Stimulated activated naive CD8-positive, alpha-beta T cell treated with anti-CD3 and anti-CD28 coated beads, Interleukin-15, Interleukin-2, amounts not matched to agents 100 ng/mL and 50 ng/mL, for 24 hours (primary cell): ENCODE measurements around the gene TAF13.
"Not testable (repeated sequence)": the region's sequence is repeated elsewhere in the genome, so short reads cannot be mapped to it uniquely, and the experiment has no call there.

ENCODE experiments used
- H3K27ac Mint-ChIP-seq: one replicate; pipeline ENCODE4 v1.8.0; 2021; ENCODE audit warnings: mild to moderate bottlenecking, mixed read lengths
- H3K27me3 Mint-ChIP-seq: one replicate; pipeline ENCODE4 v1.8.0; 2021; ENCODE audit warnings: mixed read lengths
- H3K36me3 Mint-ChIP-seq: one replicate; pipeline ENCODE4 v1.8.0; 2021; ENCODE audit warnings: low read depth, mixed read lengths
- H3K4me1 Mint-ChIP-seq: one replicate; pipeline ENCODE4 v1.8.0; 2021; ENCODE audit warnings: low read depth, mixed read lengths
- H3K4me3 Mint-ChIP-seq: one replicate; pipeline ENCODE4 v1.8.0; 2021; ENCODE audit warnings: mild to moderate bottlenecking, mixed read lengths
- H3K9me3 Mint-ChIP-seq: one replicate; pipeline ENCODE4 v1.8.0; 2021; ENCODE audit warnings: mixed read lengths

Gene TAF13

DNA sequence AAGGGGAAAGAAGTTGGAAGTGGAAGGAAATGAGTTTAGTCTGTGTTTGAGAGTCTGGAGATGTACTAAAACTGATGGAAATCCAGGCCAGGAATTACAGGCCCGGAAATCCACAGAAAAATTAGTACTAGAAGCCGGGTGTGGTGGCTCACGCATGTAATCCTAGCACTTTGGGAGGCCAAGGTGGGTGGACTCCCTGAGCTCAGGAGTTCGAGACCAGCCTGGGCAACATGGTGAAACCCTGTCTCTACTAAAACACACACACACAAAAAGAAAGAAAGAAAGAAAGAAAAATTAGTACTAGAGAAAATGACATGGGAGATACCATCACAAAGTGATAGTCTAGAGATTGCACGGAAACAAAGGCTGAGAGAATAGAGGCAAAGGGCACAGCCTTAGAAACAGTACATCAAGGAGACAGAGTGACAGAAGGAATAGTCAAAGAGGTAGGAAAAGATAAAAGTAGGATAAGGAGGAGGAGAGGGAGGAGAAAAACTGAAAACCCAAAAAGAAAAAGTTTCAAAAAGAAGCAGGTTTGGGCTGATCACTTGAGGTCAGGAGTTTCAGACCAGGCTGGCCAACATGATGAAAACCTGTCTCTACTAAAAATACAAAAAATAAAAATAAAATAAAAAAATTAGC, 4.8 kb upstream of the TAF13 start:
- Mint-ChIP-seq H3K27me3 (no peaks in the 10 kb centered on the region), H3K27ac (no peak overlapping the region), H3K9me3 (no peaks in the 10 kb centered on the region), H3K36me3 (no peaks in the 10 kb centered on the region), H3K4me1 (peaks cover 10% of the 10 kb centered on the region), H3K4me3 (no peak overlapping the region)

DNA sequence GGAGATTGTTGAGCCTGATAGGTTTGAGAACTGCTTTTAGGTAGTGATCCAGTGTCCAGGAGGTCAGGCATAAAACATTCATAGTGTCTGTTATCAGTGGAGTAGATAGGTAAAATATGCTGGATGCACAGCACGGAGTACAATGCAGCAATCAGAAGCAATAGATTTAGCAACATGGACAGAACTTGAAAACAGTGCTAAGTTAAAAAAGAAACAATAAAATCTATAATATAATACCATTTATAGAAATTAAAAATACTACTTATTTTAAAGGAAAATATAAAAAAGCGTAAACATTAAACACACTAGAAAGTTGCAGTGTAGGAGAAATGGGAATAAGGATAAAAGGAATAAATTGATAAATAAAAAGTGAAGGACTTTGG, 3.4 kb upstream of the TAF13 start:
- Mint-ChIP-seq H3K9me3 (no peaks in the 10 kb centered on the region), H3K27ac (no peak overlapping the region), H3K36me3 (peaks cover 1% of the 10 kb centered on the region), H3K4me1 (peaks cover 21% of the 10 kb centered on the region), H3K27me3 (no peaks in the 10 kb centered on the region), H3K4me3 (no peak overlapping the region)

DNA sequence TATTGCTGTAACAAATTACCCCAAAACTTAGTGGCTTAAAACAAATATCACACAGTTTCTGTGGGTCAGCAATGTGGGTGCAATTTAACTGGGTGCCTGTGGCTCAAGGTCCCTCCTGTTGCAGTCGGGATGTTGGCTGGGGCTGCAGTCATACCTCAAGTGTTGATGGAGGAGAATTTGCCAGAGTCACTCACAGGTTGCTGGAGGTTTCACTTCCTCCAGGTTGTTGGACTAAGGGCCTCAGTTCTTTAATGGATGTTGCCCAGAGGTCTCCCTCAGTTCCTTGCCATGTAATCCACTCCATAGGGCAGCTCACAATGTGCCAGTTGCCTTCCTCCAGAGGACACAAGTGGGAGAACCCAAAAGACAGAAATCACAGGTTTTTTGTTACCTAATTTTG, 2.5 kb upstream of the TAF13 start:
- H3K4me3 Mint-ChIP-seq = no peak overlapping the region
- H3K4me1 Mint-ChIP-seq = peaks cover 25% of the 10 kb centered on the region
- H3K27me3 Mint-ChIP-seq = no peaks in the 10 kb centered on the region
- no peaks in the 10 kb centered on the region for H3K9me3 Mint-ChIP-seq
- H3K27ac Mint-ChIP-seq = no peak overlapping the region
- H3K36me3 Mint-ChIP-seq = peaks cover 3% of the 10 kb centered on the region

DNA sequence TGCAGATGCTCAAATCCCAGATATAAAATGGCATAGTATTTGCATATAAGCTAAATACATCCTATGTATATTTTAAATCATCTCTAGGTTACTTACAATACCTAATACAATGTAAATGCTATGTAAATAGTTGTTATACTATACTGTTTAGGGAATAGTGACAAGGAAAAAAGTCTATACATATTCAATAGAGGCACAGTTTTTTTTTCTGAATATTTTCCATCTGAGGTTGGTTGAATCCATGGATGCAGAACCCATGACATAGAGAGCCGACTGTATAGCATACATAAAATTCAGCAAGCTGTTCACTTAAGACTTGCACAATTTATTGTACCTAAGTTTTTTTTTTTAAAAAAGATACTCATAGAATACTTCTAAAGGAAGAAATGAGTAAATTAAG, 6.5 kb downstream of the TAF13 start:
- Mint-ChIP-seq H3K4me1 (peaks cover 4% of the 10 kb centered on the region), H3K36me3 (peaks cover 34% of the 10 kb centered on the region), H3K9me3 (no peaks in the 10 kb centered on the region), H3K27ac (no peak overlapping the region), H3K27me3 (no peaks in the 10 kb centered on the region), H3K4me3 (no peak overlapping the region)

DNA sequence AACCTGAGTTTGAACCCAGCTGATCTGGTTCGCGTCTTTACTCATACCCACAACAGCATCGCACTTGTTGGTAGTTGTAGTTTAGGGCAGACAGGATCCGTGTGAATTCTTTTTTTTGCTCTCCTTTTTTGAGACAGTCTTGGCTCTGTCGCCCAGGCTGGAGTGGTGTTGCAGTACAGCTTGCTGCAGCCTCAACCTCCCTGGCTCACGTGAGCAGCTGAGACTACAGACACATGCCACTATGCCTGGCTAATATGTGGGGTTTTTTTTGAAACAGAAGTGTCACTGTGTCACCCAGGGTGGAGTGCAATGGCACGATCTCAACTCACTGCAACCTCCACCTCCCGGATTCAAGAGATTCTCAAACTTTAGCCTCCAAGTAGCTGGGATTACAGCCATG, 7.9 kb downstream of the TAF13 start:
- H3K36me3 Mint-ChIP-seq = peaks cover 34% of the 10 kb centered on the region
- no peak overlapping the region for H3K27ac Mint-ChIP-seq
- H3K27me3 Mint-ChIP-seq = no peaks in the 10 kb centered on the region
- no peak overlapping the region for H3K4me3 Mint-ChIP-seq
- no peaks in the 10 kb centered on the region for H3K9me3 Mint-ChIP-seq
- no peaks in the 10 kb centered on the region for H3K4me1 Mint-ChIP-seq

DNA sequence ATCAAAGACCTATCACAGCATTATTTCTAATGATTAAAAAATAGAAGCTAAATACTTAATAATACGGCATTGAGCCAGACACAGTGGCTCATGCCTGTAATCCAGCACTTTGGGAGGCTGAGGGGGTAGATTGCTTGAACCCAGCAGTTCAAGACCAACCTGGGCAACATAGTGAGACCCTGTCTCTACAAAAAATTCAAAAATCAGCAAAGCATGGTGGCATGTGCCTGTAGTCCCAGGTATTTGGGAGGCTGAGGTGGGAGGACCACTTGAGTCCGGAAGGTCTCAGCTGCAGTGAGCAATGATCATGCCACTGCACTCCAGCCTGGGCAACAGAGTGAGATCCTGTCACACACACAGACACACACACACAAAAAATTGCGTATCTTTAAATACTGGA, 10.7 kb downstream of the TAF13 start:
- H3K9me3 Mint-ChIP-seq = no peaks in the 10 kb centered on the region
- no peak overlapping the region for H3K4me3 Mint-ChIP-seq
- no peaks in the 10 kb centered on the region for H3K27me3 Mint-ChIP-seq
- no peaks in the 10 kb centered on the region for H3K4me1 Mint-ChIP-seq
- peaks cover 25% of the 10 kb centered on the region for H3K36me3 Mint-ChIP-seq
- H3K27ac Mint-ChIP-seq = no peak overlapping the region

DNA sequence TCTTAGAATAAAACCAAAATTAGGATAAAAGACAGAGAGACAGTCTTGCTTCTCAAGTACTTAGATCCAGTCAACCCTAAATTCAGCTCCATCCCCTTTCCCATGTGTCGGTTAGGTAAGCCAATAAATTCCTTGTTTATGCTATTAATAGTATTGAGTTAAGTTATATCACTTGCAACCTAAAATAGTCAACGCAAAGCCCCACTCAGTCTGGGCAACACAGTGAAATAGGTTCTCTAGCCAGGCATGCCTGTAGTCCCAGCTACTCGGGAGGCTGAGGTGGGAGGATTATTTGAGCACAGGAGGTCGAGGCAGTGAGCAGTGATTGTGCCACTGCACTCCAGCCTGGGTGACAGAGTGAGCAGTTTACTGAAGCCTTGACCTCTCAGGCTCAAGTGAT, 14.6 kb downstream of the TAF13 start:
- Mint-ChIP-seq H3K4me3 (no peak overlapping the region), H3K27ac (no peak overlapping the region), H3K36me3 (peaks cover 15% of the 10 kb centered on the region), H3K27me3 (no peaks in the 10 kb centered on the region), H3K4me1 (no peaks in the 10 kb centered on the region), H3K9me3 (no peaks in the 10 kb centered on the region)

DNA sequence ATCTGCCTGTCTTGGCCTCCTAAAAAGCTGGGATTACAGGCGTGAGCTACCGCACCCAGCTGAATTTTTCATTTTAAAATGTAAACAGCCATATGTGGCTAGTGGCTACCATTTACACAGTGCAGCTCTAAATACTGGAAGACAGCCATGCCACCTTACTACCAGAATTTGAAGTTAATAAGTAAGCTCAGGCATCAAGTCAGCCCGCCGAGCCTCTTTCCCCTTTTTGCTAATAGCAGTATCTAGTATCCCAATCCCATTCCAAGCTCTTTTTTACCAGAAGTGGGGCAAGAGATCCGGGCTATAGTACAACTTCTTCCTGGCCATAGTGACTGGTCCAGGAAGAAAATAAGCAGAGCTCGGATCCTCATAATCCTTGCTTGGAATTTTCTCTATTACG, 15.1 kb downstream of the TAF13 start:
- H3K27me3 Mint-ChIP-seq = no peaks in the 10 kb centered on the region
- H3K36me3 Mint-ChIP-seq = peaks cover 15% of the 10 kb centered on the region
- no peaks in the 10 kb centered on the region for H3K4me1 Mint-ChIP-seq
- H3K27ac Mint-ChIP-seq = no peak overlapping the region
- no peaks in the 10 kb centered on the region for H3K9me3 Mint-ChIP-seq
- no peak overlapping the region for H3K4me3 Mint-ChIP-seq

DNA sequence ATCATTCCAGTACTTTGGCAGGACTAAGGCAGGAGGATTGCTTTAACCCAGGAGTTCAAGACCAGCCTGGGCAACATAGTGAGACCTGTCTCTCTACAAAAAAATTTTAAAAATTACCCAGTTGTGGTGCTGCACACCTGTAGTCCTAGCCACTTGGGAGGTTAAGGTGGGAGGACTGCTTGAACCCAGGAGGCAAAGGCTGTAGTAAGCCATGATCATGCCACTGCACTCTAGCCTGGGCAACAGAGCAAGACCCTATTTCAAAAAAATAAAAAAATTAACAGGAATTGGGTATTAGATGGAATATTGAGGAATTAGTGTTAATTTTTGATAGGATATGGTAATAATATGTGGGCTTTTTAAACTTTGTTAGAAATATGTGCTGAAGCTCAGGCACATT, 16.8 kb downstream of the TAF13 start:
- no peaks in the 10 kb centered on the region for H3K4me1 Mint-ChIP-seq
- no peak overlapping the region for H3K4me3 Mint-ChIP-seq
- H3K27ac Mint-ChIP-seq = no peak overlapping the region
- H3K36me3 Mint-ChIP-seq = peaks cover under 1% of the 10 kb centered on the region
- no peaks in the 10 kb centered on the region for H3K9me3 Mint-ChIP-seq
- no peaks in the 10 kb centered on the region for H3K27me3 Mint-ChIP-seq

DNA sequence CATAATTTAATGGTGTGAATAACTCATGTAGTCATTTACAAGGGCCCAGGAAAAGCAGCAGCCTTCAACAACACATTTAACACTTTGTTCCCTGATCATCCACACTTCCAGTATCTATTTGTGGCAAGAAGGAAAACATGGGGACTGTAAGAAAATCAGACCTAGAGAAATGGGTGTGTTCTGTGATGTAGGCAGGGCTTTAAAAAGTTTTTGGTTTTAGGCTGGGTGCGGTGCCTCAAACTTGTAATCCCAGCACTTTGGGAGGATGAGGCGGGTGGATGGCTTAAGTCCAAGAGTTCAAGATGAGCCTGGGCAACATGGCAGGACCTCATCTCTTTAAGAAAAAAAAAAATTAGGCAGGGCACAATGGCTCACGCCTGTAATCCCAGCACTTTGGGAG, 19.7 kb downstream of the TAF13 start:
- Mint-ChIP-seq H3K36me3 (no peaks in the 10 kb centered on the region), H3K4me1 (no peaks in the 10 kb centered on the region), H3K4me3 (no peak overlapping the region), H3K27me3 (no peaks in the 10 kb centered on the region), H3K27ac (no peak overlapping the region), H3K9me3 (no peaks in the 10 kb centered on the region)

DNA sequence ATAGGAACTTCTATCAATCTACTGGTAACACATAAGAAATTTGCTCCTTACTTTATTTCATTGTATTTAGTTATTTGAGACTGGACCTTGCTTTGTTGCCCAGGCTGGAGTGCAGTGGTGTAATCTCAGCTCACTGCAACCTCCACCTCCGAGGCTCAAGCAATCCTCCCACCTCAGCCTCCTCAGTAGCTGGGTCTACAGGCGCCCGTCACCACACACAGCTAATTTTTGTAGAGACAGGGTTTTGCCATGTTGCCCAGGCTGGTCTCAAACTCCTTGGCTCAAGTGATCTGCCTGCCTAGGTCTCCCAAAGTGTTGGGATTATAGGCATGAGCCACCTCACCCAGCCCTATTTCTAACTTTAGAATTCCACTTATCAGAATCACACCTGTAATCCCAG, 23.7 kb downstream of the TAF13 start:
- H3K4me3 Mint-ChIP-seq, H3K36me3 Mint-ChIP-seq, H3K27ac Mint-ChIP-seq, H3K9me3 Mint-ChIP-seq, H3K27me3 Mint-ChIP-seq, H3K4me1 Mint-ChIP-seq: not testable (repeated sequence)

DNA sequence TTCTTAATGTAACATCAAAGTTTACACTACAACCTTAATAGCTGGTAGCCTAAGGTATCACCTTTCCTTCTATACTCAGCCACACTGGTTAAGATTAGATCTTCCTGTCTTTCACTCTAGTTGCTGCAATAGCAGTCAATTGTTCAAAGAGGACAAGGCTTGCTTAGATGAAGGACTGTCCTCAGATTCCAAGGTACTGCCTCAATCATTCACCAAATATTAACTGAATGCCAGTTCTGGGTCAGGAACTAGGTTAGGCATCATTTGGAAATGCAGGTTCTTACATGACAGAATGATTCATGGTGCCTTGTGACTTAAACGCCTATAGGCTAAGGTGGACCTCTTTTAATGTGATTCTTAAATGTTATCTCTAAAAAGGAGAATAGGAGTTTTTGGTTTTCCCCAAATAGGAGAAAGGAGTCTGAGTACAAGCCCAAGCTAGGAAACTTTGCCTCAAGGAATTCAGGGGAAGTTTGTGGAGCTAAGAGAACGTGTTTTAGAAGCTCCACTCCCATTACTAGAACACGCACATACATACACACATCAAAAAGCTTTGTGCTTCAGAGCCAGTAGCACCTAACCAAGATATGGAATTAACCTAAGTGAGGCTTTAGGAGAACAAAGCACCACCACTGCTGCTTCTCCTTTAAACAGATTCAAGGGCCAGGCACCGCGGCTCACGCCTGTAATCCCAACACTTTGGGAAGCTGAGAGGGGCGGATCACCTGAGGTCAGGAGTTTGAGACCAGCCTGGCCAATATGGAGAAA, 25.4 kb downstream of the TAF13 start:
- Mint-ChIP-seq H3K27me3 (peaks cover 2% of the 10 kb centered on the region), H3K36me3 (no peaks in the 10 kb centered on the region), H3K27ac (no peak overlapping the region), H3K9me3 (no peaks in the 10 kb centered on the region), H3K4me1 (no peaks in the 10 kb centered on the region), H3K4me3 (no peak overlapping the region)

DNA sequence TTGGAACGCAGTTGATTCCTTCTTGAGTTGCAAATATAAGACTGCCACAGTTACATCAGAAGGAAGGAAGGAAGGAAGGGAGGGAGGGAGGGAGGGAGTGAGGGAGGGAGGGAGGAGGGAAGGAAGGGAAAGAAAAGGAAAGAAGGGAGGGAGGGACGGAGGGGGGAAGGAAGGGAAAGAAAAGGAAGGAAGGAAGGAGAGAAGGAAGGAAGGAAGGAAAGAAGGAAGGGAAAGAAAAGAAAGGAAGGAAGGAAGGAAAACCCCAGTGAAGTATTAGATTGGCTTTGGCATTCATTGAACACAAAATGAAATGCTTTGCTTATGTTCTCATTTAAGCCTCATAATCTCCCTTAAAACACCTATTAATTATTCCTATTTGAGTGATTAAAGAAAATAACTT, 27.5 kb downstream of the TAF13 start:
- H3K27me3 Mint-ChIP-seq = peaks cover 3% of the 10 kb centered on the region
- H3K9me3 Mint-ChIP-seq = no peaks in the 10 kb centered on the region
- H3K4me3 Mint-ChIP-seq = no peak overlapping the region
- no peak overlapping the region for H3K27ac Mint-ChIP-seq
- no peaks in the 10 kb centered on the region for H3K36me3 Mint-ChIP-seq
- no peaks in the 10 kb centered on the region for H3K4me1 Mint-ChIP-seq

DNA sequence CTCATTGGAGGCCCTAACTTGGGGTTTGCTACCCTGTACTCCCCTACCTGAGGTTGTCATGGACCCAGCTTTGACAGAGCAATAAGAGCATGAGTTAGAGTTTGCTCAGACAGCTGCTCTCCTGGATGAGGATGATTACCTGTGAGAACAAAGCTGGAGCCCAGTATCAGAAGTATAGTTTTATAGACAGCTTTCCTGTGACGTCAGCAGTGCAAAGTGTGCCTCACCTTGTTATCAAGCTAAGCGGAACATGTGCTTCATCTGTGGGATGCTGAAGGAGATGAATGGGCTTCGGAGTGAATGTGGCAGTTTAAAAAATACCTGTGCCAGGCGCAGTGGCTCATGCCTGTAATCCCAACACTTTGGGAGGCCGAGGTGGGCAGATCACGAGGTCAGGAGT, 28.5 kb downstream of the TAF13 start:
- Mint-ChIP-seq H3K4me1 (peaks cover 3% of the 10 kb centered on the region), H3K9me3 (no peaks in the 10 kb centered on the region), H3K27ac (no peak overlapping the region), H3K27me3 (peaks cover 3% of the 10 kb centered on the region), H3K4me3 (no peak overlapping the region), H3K36me3 (no peaks in the 10 kb centered on the region)

DNA sequence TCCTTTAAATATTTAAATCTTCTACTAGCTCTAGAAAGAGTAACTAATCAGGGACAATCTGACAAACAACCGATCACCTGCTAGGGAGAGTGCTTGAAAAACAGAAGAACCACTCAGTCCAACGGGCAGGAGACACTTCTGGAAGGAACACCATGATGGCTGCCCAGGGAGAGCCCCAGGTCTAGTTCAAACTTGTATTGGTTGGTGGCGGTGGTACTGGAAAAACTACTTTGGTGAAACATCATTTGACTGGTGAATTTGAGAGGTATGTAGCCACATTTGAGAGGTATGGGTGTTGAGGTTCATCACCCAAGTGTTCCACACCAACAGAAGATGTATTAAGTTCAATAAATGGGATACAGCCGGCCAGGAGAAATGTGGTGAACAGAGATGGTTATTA, 29.1 kb downstream of the TAF13 start:
- Mint-ChIP-seq H3K36me3 (no peaks in the 10 kb centered on the region), H3K27me3 (peaks cover 3% of the 10 kb centered on the region), H3K27ac (no peak overlapping the region), H3K4me1 (peaks cover 4% of the 10 kb centered on the region), H3K9me3 (no peaks in the 10 kb centered on the region), H3K4me3 (no peak overlapping the region)

DNA sequence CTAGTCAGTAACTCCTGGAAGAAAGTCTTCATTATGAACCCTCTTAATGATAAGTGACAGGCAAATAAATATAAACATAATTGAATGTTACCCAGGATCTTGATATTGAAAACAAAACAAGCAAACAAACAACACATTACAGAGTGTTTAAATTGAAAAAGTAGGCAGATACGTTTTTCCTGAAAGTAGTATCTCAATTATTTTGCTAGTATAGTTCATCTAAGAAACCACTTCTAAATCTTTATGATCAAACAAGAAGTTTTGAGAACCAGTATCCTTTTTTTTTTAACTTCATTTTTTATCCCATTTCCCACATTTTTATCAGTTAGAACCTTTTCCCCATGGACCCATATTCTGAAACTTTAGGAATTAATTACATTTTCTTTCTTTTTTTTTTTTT, 30.2 kb downstream of the TAF13 start:
- Mint-ChIP-seq H3K27ac (no peak overlapping the region), H3K36me3 (no peaks in the 10 kb centered on the region), H3K4me3 (no peak overlapping the region), H3K4me1 (peaks cover 9% of the 10 kb centered on the region), H3K27me3 (peaks cover 3% of the 10 kb centered on the region), H3K9me3 (no peaks in the 10 kb centered on the region)
